ENCODE results near the gene DZIP3. TPM values are rescaled to one million over a fixed set of nuclear protein-coding genes. Genes with fewer than 3 reads are reported as not detected.
"Not testable (repeated sequence)": the region's sequence is repeated elsewhere in the genome, so short reads cannot be mapped to it uniquely, and the experiment has no call there.

DZIP3 gene
- total RNA-seq, 1 experiment from 2014 or later, result 20.9 TPM

GRCh38 chr3:108645364-108645763, 55.8 kb downstream of the DZIP3 start:
- POLR2A ChIA-PET, result no interaction called here
- Mint-ChIP-seq H3K4me1 (ENCODE audit: low read depth, unreplicated experiment) (no peaks in the 10 kb centered on the region), H3K4me3 (ENCODE audit: unreplicated experiment) (no peak overlapping the region), H3K27ac (ENCODE audit: unreplicated experiment) (no peak overlapping the region), H3K9me3 (ENCODE audit: unreplicated experiment) (no peaks in the 10 kb centered on the region), H3K27me3 (ENCODE audit: insufficient read depth, unreplicated experiment) (no peaks in the 10 kb centered on the region), H3K36me3 (ENCODE audit: insufficient read depth, unreplicated experiment) (no peaks in the 10 kb centered on the region)
- Histone ChIP-seq H3K36me3 (ENCODE audit: control insufficient read depth, insufficient read depth, low read length) (no peaks in the 10 kb centered on the region), H3K4me1 (no peaks in the 10 kb centered on the region), H3K27me3 (replicated peaks; ENCODE audit: control insufficient read depth, insufficient read depth, low read length) (no peaks in the 10 kb centered on the region), H3K9me3 (no peaks in the 10 kb centered on the region), H3K4me3 (ENCODE audit: low read depth, low read length) (no peak overlapping the region)
- DNase-seq, result no peak
- no peak for TF ChIP-seq CTCF (IDR thresholded peaks at IDR 0.05; ENCODE audit: insufficient read depth in 1 of 2, low read depth in 1 of 2, low read length in 1 of 2, severe bottlenecking in 1 of 2, unreplicated experiment in 1 of 2)
- intact Hi-C loops (cut with micrococcal nuclease; ENCODE audit: unreplicated experiment), result no loop called here
- CTCF ChIA-PET, result no interaction called here
- no TSS peak for BruUV-seq (replicated peaks)

- H3K27me3 ChIP-seq (replicated peaks; ENCODE audit: control insufficient read depth, insufficient read depth, low read length); H3K4me1 Mint-ChIP-seq (ENCODE audit: low read depth, unreplicated experiment); H3K4me1 ChIP-seq; POLR2A ChIA-PET; H3K9me3 ChIP-seq; CTCF ChIA-PET; BruUV-seq (replicated peaks); H3K27ac Mint-ChIP-seq (ENCODE audit: unreplicated experiment); H3K36me3 ChIP-seq (ENCODE audit: control insufficient read depth, insufficient read depth, low read length); intact Hi-C loops (cut with micrococcal nuclease; ENCODE audit: unreplicated experiment); H3K4me3 Mint-ChIP-seq (ENCODE audit: unreplicated experiment); H3K27me3 Mint-ChIP-seq (ENCODE audit: insufficient read depth, unreplicated experiment); DNase-seq; H3K4me3 ChIP-seq (ENCODE audit: low read depth, low read length); H3K9me3 Mint-ChIP-seq (ENCODE audit: unreplicated experiment): not testable (repeated sequence)
- peaks cover 14% of the 10 kb centered on the region for H3K36me3 Mint-ChIP-seq (ENCODE audit: insufficient read depth, unreplicated experiment)
Measured at GRCh38 chr3:108655664-108656063, 66.1 kb downstream of the DZIP3 start.

- Mint-ChIP-seq H3K27me3 (ENCODE audit: insufficient read depth, unreplicated experiment) (no peaks in the 10 kb centered on the region), H3K4me3 (ENCODE audit: unreplicated experiment) (no peak overlapping the region), H3K4me1 (ENCODE audit: low read depth, unreplicated experiment) (no peaks in the 10 kb centered on the region), H3K9me3 (ENCODE audit: unreplicated experiment) (peaks cover 4% of the 10 kb centered on the region), H3K27ac (ENCODE audit: unreplicated experiment) (no peak overlapping the region), H3K36me3 (ENCODE audit: insufficient read depth, unreplicated experiment) (no peaks in the 10 kb centered on the region)
- intact Hi-C loops (cut with micrococcal nuclease; ENCODE audit: unreplicated experiment), result loop anchor here (1.0 to 10.0 kb wide), 6 partner anchors 157 to 421 kb away; no protein-coding TSS in a partner anchor
- no peak for DNase-seq
- CTCF ChIA-PET, result interaction anchor here (0.6 to 1.5 kb wide), 3 partner anchors 157 to 563 kb away, joined by 5 to 6 read pairs (median 5); no protein-coding TSS in a partner anchor
- BruUV-seq (replicated peaks), result no TSS peak
- Histone ChIP-seq H3K36me3 (ENCODE audit: control insufficient read depth, insufficient read depth, low read length) (no peaks in the 10 kb centered on the region), H3K4me3 (ENCODE audit: low read depth, low read length) (no peak overlapping the region), H3K27me3 (replicated peaks; ENCODE audit: control insufficient read depth, insufficient read depth, low read length) (no peaks in the 10 kb centered on the region), H3K4me1 (no peaks in the 10 kb centered on the region), H3K9me3 (no peaks in the 10 kb centered on the region)
- no peak for TF ChIP-seq CTCF (IDR thresholded peaks at IDR 0.05; ENCODE audit: insufficient read depth in 1 of 2, low read depth in 1 of 2, low read length in 1 of 2, severe bottlenecking in 1 of 2, unreplicated experiment in 1 of 2)
- POLR2A ChIA-PET, result no interaction called here
Measured at GRCh38 chr3:108661699-108662098, 72.2 kb downstream of the DZIP3 start.
